Testis (tissue), 2 donors: ENCODE measurements around the gene CMTM8.

Source experiments
- POLR2A ChIP-seq: fragments of 450-650 bp; IDR thresholded peaks from one replicate; pipeline ENCODE4 v1.6.1; 2017; ENCODE audit warnings: antibody characterized with exemption, mild to moderate bottlenecking, moderate library complexity
- TF ChIP-seq, protein P1 (sequence below), 3 experiments: fragments of 450-650 bp in 2 of 3; fragments of 200-600 bp in 1 of 3; sonication (generic) in 1 of 3; IDR thresholded peaks; one replicate each; pipeline ENCODE4 v1.5.1; 2016 to 2019; ENCODE audit warnings: antibody characterized with exemption in 3 of 3, mild to moderate bottlenecking in 2 of 3, moderate library complexity in 1 of 3

DNA sequence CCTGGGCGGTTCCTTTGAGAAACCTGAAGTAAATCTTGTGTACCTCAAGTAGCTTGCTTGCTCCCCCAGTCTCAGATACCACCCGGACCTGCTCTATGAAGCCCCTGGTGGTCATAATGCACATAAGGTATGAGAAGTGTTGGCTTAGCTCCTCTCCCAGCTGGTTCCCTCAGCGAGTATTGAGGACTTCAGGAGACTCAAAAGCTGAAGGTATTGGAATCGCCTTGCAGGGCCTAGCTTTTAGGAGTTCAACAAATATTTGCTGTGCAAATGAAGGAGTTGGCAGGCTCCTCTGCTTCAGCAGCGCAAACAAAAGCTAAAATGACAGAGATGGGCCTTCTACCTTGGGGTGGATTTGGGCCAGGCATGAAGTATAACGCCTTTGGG is 1.7 kb downstream of the CMTM8 start:
- TF ChIP-seq, protein P1, sequence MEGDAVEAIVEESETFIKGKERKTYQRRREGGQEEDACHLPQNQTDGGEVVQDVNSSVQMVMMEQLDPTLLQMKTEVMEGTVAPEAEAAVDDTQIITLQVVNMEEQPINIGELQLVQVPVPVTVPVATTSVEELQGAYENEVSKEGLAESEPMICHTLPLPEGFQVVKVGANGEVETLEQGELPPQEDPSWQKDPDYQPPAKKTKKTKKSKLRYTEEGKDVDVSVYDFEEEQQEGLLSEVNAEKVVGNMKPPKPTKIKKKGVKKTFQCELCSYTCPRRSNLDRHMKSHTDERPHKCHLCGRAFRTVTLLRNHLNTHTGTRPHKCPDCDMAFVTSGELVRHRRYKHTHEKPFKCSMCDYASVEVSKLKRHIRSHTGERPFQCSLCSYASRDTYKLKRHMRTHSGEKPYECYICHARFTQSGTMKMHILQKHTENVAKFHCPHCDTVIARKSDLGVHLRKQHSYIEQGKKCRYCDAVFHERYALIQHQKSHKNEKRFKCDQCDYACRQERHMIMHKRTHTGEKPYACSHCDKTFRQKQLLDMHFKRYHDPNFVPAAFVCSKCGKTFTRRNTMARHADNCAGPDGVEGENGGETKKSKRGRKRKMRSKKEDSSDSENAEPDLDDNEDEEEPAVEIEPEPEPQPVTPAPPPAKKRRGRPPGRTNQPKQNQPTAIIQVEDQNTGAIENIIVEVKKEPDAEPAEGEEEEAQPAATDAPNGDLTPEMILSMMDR (IDR thresholded peaks at IDR 0.05): no peak
- TF ChIP-seq POLR2A: no peak
